WTC11 (cell line): ENCODE results near the gene INKA2. TPM values are rescaled to one million over a fixed set of nuclear protein-coding genes. Genes with fewer than 3 reads are reported as not detected.

Source experiments
- ATAC-seq: fragments of 200-7000 bp; cut with Tn5 transposase; 2 replicates; pipeline ENCODE4 v1.10.0; 2021; ENCODE audit warnings: mild to moderate bottlenecking, moderate library complexity
- CTCF ChIA-PET: fragments of 300-600 bp; sonication (Branson Sonifier 250); formaldehyde crosslinking; loops from one replicate; lab custom pipeline; 2021; ENCODE audit warnings: antibody characterized with exemption; lab: Charles Lee
- POLR2A ChIA-PET: fragments of 350-600 bp; sonication (Branson Sonifier 250); formaldehyde crosslinking; loops from one replicate; lab custom pipeline; 2021; ENCODE audit warnings: antibody characterized with exemption; lab: Charles Lee
- DNase-seq: peaks from one replicate; pipeline ENCODE4 v3.0.0; 2021; ENCODE audit warnings: low spot score
- H3K27ac Mint-ChIP-seq: 2 replicates; pipeline ENCODE4 v1.8.0; 2021; ENCODE audit warnings: mixed read lengths
- H3K27me3 Mint-ChIP-seq: 2 replicates; pipeline ENCODE4 v1.8.0; 2021; ENCODE audit warnings: low read depth, mild to moderate bottlenecking, moderate library complexity, mixed read lengths
- H3K36me3 Mint-ChIP-seq: 2 replicates; pipeline ENCODE4 v1.8.0; 2021; ENCODE audit warnings: mixed read lengths
- H3K4me1 Mint-ChIP-seq: 2 replicates; pipeline ENCODE4 v1.8.0; 2022; ENCODE audit warnings: mixed read lengths
- H3K4me3 Mint-ChIP-seq: 2 replicates; pipeline ENCODE4 v1.8.0; 2021; ENCODE audit warnings: mild to moderate bottlenecking, moderate library complexity, mixed read lengths
- H3K9me3 Mint-ChIP-seq: 2 replicates; pipeline ENCODE4 v1.8.0; 2021; ENCODE audit warnings: mixed read lengths
- ARID4B ChIP-seq: sonication (generic); formaldehyde crosslinking; IDR thresholded peaks from 2 replicates; pipeline ENCODE4 v1.8.0; 2023; ENCODE audit warnings: missing genetic modification reagents, mild to moderate bottlenecking, borderline replicate concordance
- ATF3 ChIP-seq: sonication (generic); formaldehyde crosslinking; conservative IDR thresholded peaks from 2 replicates; pipeline ENCODE4 v1.8.1; 2022; ENCODE audit warnings: mild to moderate bottlenecking, missing genetic modification reagents
- CBFB ChIP-seq: sonication (generic); formaldehyde crosslinking; IDR thresholded peaks from 2 replicates; pipeline ENCODE4 v1.8.1; 2022; ENCODE audit warnings: mild to moderate bottlenecking, low read depth, missing genetic modification reagents
- CTCF ChIP-seq: fragments of 200-600 bp; IDR thresholded peaks from 2 replicates; pipeline ENCODE4 v1.8.0; 2022; ENCODE audit warnings: antibody characterized with exemption
- E2F4 ChIP-seq: sonication (generic); formaldehyde crosslinking; IDR thresholded peaks from 2 replicates; pipeline ENCODE4 v1.8.1; 2022; ENCODE audit warnings: low read depth, mild to moderate bottlenecking, moderate library complexity, missing genetic modification reagents, borderline replicate concordance
- E2F5 ChIP-seq: sonication (generic); formaldehyde crosslinking; IDR thresholded peaks from 2 replicates; pipeline ENCODE4 v1.8.1; 2022; ENCODE audit warnings: mild to moderate bottlenecking, moderate library complexity, missing genetic modification reagents
- ESRRA ChIP-seq: sonication (generic); formaldehyde crosslinking; IDR thresholded peaks from 2 replicates; pipeline ENCODE4 v1.8.1; 2022; ENCODE audit warnings: mild to moderate bottlenecking, missing genetic modification reagents, borderline replicate concordance
- FOXK1 ChIP-seq: sonication (generic); formaldehyde crosslinking; IDR thresholded peaks from 2 replicates; pipeline ENCODE4 v1.8.0; 2022; ENCODE audit warnings: mild to moderate bottlenecking, moderate library complexity, missing genetic modification reagents
- FOXP1 ChIP-seq: sonication (generic); formaldehyde crosslinking; IDR thresholded peaks from 2 replicates; pipeline ENCODE4 v1.8.0; 2022; ENCODE audit warnings: missing genetic modification reagents, mild to moderate bottlenecking, moderate library complexity, borderline replicate concordance
- FOXP4 ChIP-seq: sonication (generic); formaldehyde crosslinking; IDR thresholded peaks from 2 replicates; pipeline ENCODE4 v1.8.0; 2022; ENCODE audit warnings: mild to moderate bottlenecking, missing genetic modification reagents
- OVOL2 ChIP-seq: fragments of 250-450 bp; sonication (Bioruptor Pico); IDR thresholded peaks from 2 replicates; pipeline ENCODE4 v1.9.0; 2021; ENCODE audit warnings: mild to moderate bottlenecking, borderline replicate concordance
- SOX15 ChIP-seq: fragments of 250-450 bp; sonication (Bioruptor Pico); IDR thresholded peaks from 2 replicates; pipeline ENCODE4 v1.9.0; 2021; ENCODE audit warnings: mild to moderate bottlenecking
- SP1 ChIP-seq: sonication (generic); formaldehyde crosslinking; conservative IDR thresholded peaks from 2 replicates; pipeline ENCODE4 v1.8.1; 2022; ENCODE audit warnings: missing genetic modification reagents
- USF1 ChIP-seq: sonication (generic); formaldehyde crosslinking; IDR thresholded peaks from 2 replicates; pipeline ENCODE4 v1.8.0; 2022; ENCODE audit warnings: mild to moderate bottlenecking, missing genetic modification reagents
- USF2 ChIP-seq: sonication (generic); formaldehyde crosslinking; IDR thresholded peaks from 2 replicates; pipeline ENCODE4 v1.8.1; 2023; ENCODE audit warnings: mild to moderate bottlenecking, missing genetic modification reagents, moderate library complexity
- ZNF317 ChIP-seq: sonication (generic); formaldehyde crosslinking; IDR thresholded peaks from 2 replicates; pipeline ENCODE4 v1.8.1; 2023; ENCODE audit warnings: low read depth, mild to moderate bottlenecking, moderate library complexity, missing genetic modification reagents, borderline replicate concordance
- ZNF396 ChIP-seq: fragments of 250-450 bp; sonication (Bioruptor Pico); IDR thresholded peaks from 2 replicates; pipeline ENCODE4 v1.8.0; 2021; ENCODE audit warnings: mild to moderate bottlenecking, moderate library complexity, borderline replicate concordance
- ZNF416 ChIP-seq: fragments of 250-450 bp; sonication (Bioruptor Pico); IDR thresholded peaks from 2 replicates; pipeline ENCODE4 v1.9.0; 2021; ENCODE audit warnings: mild to moderate bottlenecking, inconsistent platforms
- ZSCAN18 ChIP-seq: fragments of 250-450 bp; sonication (Bioruptor Pico); IDR thresholded peaks from 2 replicates; pipeline ENCODE4 v2.1.2; 2022; ENCODE audit warnings: mild to moderate bottlenecking, moderate library complexity
- total RNA-seq: library from RNA; stranded (reverse); gene quantifications from 3 replicates; pipeline ENCODE4 v1.2.3, GENCODE V29; 2021

The INKA2 gene
- total RNA-seq, 1 experiment from 2014 or later = 20.1 TPM

- TF ChIP-seq FOXP4 (peak; percentile 51; the same call in 1 of the 2 replicates), USF2 (CRISPR knock-in tag) (peak; percentile 52; the same call in 1 of the 2 replicates), ARID4B (peak; percentile 65; the same call in 1 of the 2 replicates), E2F4 (0 out of 2 replicates have a peak, but pooled peaks have one; percentile 29), ZNF396 (CRISPR knock-in tag) (no peak), USF1 (peak; percentile 61; the same call in 1 of the 2 replicates), CTCF (peak; percentile 69; the same call in 1 of the 2 replicates), FOXP1 (CRISPR knock-in tag) (0 out of 2 replicates have a peak, but pooled peaks have one; percentile 29), SP1 (CRISPR knock-in tag) (peak; percentile 84), FOXK1 (no peak; the same call in 1 of the 2 replicates), SOX15 (no peak)
- TF ChIP-seq, all 79 proteins: peak for 20
Measured at GRCh38 chr1:111755331-111756123, 16.3 kb upstream of the INKA2 start, which contains the start of gene DDX20 (continued).

GRCh38 chr1:111754984-111755330, 15.8 kb upstream of the INKA2 start:
- Mint-ChIP-seq H3K36me3 (peaks cover 12% of the 10 kb centered on the region), H3K27me3 (peaks cover 7% of the 10 kb centered on the region), H3K4me1 (peaks cover 22% of the 10 kb centered on the region), H3K27ac (peak overlapping the region; percentile 99), H3K4me3 (peak overlapping the region; percentile 97), H3K9me3 (no peaks in the 10 kb centered on the region)
- DNase-seq = no peak
- CTCF ChIA-PET = interaction anchor here (0.9 to 2.9 kb wide), 8 partner anchors 11 to 273 kb away, joined by 3 to 16 read pairs (median 4); partner anchors contain the start of gene INKA2
- peak; percentile 19 for ATAC-seq
- POLR2A ChIA-PET = interaction anchor here (0.6 to 1.9 kb wide), 5 partner anchors 16 to 247 kb away, joined by 4 to 7 read pairs (median 6); partner anchors contain the start of gene INKA2
- TF ChIP-seq OVOL2 (CRISPR knock-in tag) (no peak), ZNF416 (no peak), ESRRA (CRISPR knock-in tag) (no peak), CBFB (CRISPR knock-in tag) (no peak), ATF3 (no peak), ZSCAN18 (no peak), E2F5 (CRISPR knock-in tag) (no peak), ZNF317 (CRISPR knock-in tag) (no peak)
